ENCODE measurements around the gene CYTH4. TPM values are rescaled to one million over a fixed set of nuclear protein-coding genes. Genes with fewer than 3 reads are reported as not detected.

Gene CYTH4
- total and polyA plus RNA-seq, 10 of the 15 experiments (the other 5 are each of a cell fraction or from before 2014, with no cell fraction given): 1.5 to 27.3 (median 16.9) TPM

- TF ChIP-seq ASH2L (IDR thresholded peaks at IDR 0.05; ENCODE audit: borderline replicate concordance, low read depth): no peak
- TF ChIP-seq SMAD5 (IDR thresholded peaks at IDR 0.05; ENCODE audit: low read depth): no peak
- TF ChIP-seq CHD1 (IDR thresholded peaks at IDR 0.05; ENCODE audit: low read depth, low read length): no peak
- no peak for TF ChIP-seq RCOR1 (conservative IDR thresholded peaks at IDR 0.05; ENCODE audit: low read depth, low read length)
- no peak for TF ChIP-seq ESRRA (IDR thresholded peaks at IDR 0.05; ENCODE audit: low read length)
- TF ChIP-seq LARP7 (IDR thresholded peaks at IDR 0.05): no peak
- TF ChIP-seq HDAC2 (IDR thresholded peaks at IDR 0.05): no peak
- no peak for TF ChIP-seq CREM (IDR thresholded peaks at IDR 0.05; ENCODE audit: low read depth)
- TF ChIP-seq MXI1 (IDR thresholded peaks at IDR 0.05; ENCODE audit: low read depth, low read length): no peak
- no peak for TF ChIP-seq ZNF592 (IDR thresholded peaks at IDR 0.05)
- no peak for TF ChIP-seq BRCA1 (IDR thresholded peaks at IDR 0.05; ENCODE audit: low read depth, low read length)
- TF ChIP-seq DPF2 (IDR thresholded peaks at IDR 0.05): peak; percentile 39; the same call in 1 of the 2 replicates
- TF ChIP-seq CBX5 (IDR thresholded peaks at IDR 0.05; ENCODE audit: low read depth): no peak
- TF ChIP-seq CUX1 (IDR thresholded peaks at IDR 0.05; ENCODE audit: insufficient replicate concordance, low read depth, low read length): no peak
- TF ChIP-seq STAT1 (conservative IDR thresholded peaks at IDR 0.05): no peak
- TF ChIP-seq REST (IDR thresholded peaks at IDR 0.05; ENCODE audit: low read depth, low read length): no peak
- no peak for TF ChIP-seq PML (IDR thresholded peaks at IDR 0.05; ENCODE audit: low read length)
- TF ChIP-seq SMAD1 (IDR thresholded peaks at IDR 0.05; ENCODE audit: low read depth, partially characterized antibody): no peak
- TF ChIP-seq ZNF217 (IDR thresholded peaks at IDR 0.05): 0 out of 2 replicates have a peak, but pooled peaks have one; percentile 54
Observed at GRCh38 chr22:37244922-37245722, 37.2 kb upstream of the CYTH4 start (continued).

Data from GM12878 (cell line).